OCI-M1 (cell line): ENCODE measurements around the gene GDAP2.

Experiments
- DNase-seq: peaks from one replicate; lab custom pipeline; 2025; lab: John Stamatoyannopoulos, UW

GDAP2 gene

DNA sequence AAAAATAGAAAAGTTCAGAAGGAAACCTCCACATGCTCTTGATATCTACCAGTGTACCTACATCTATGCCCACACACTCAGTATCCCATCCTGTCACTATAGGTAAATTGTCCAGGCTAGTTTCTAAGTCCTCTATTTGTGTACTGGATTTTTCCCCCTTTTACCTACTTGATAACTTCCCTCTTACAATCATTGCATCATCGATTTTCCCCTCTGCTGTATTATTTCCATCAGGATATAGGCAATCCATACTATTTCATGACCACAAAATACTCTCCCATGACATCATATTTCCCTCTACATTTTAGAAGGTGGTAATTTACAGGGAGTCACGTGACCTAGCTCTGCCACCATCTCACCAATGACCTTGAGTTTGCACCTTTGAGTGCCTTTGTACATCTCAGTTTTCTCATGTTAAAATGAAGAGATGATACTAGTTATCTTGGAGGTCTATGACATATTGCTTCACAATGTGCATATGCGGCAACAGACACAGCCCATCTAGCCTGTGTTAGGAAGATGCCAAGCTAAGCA, 88.2 kb downstream of the GDAP2 start:
- no peak for DNase-seq

- no peak for DNase-seq
Observed at GRCh38 chr1:117838911-117839310, 90.5 kb downstream of the GDAP2 start.

DNA sequence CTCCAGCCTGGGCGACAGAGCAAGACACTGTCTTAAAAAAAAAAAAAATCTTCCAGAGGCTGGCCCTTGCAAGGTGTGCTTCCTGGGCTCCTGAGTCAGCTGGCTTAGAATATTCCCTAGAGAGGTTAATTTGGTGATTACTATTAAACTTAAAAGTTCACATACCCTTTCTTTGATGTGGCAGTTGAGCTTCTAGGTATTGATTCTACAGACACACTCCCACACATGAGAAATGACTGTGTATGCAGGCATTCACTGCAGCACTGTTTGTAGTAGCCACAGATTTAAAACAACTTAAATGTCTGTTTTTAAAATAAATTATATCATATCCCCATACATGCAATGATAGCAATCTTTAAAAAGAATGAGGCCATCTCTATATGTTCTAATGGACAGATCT, 93.4 kb downstream of the GDAP2 start:
- DNase-seq: no peak

DNA sequence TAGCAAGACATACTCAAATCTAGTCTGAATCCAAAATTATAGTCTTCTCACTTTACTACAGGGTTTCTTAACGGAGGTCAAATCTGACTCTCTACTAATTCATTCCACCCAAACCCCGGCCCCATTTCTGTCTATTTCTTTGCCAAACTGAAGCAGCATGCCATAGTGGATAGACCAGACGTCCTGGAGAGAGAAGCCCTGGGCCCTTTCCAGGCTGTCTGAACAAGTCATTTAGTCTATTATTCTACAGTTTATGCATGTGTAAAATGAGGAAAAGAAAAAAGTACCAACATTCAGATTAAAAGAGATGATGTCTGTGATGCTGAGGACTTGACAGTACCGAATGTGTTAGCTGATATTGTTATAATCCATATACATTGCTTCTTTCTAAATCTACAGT, 95.0 kb downstream of the GDAP2 start:
- DNase-seq: no peak

GRCh38 chr1:117832453-117832852, 97.0 kb downstream of the GDAP2 start:
- DNase-seq: no peak

GRCh38 chr1:117830222-117830621, 99.2 kb downstream of the GDAP2 start:
- no peak for DNase-seq

- DNase-seq: no peak
Observed at GRCh38 chr1:117828201-117828600, 101.2 kb downstream of the GDAP2 start.

DNA sequence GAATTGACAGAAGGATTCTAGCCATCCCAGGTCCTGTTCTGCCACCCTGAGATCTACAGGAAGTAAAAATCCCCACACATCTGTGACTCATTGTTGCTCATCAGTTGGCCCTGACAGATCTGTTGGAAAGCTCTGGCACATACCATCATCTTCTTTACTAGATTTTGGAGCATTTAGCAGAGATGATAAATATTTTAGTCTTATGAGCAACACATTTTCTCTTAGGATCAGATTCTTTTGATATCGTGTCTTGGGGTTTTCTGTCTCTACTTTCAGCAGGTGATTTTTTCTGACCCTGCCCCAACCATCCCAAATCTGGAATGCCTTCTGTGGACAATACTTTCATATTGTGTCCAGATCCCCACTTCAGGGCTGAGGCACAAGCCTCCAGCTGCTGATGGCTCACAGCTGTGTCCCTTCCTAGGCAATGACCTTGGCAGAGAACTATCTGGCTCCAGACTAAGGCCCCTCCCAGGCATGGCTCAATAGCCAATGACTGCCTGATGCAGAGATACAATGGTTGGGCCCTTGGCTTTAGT, 102.8 kb downstream of the GDAP2 start:
- peak; percentile 17 for DNase-seq

DNA sequence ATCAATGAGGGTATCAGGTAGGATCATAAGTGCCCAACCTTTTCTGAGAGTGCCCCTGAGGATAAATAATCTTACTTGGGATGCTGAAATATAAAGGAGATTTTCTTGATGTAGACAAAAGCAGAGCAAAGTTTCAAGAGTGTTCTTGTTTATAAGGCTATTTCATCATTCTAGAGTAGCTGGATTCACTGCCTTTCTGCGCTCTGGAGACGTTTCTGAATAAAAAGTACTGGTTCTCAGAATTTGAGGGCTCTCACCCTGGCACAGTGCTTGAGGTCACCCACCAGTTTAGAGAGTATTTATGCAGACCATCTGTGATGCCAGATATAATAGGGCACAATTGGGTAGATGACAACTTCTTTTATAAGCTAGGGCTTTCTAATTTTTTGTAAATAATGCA, 103.3 kb downstream of the GDAP2 start:
- no peak for DNase-seq

GRCh38 chr1:117825414-117825813, 104.0 kb downstream of the GDAP2 start:
- DNase-seq: no peak

DNA sequence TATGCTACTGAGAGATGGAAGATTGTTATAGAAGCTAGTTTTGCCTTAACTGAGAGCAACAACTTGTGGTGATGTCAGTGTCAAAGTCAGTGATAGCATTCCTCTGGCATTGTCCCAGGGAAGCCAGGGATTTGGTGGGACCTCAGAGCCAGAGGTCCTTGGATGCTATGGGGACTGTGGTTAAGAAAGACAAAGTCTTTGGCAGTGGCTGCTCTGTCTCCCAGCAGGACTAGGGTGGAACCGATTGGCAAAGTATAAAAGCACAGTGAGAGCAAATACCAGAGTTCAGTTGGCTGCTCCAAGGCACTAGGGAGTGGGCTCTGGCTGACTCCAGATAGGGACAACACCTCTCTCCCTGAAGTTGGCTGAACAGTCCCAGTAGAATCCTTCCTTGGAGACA, 104.8 kb downstream of the GDAP2 start:
- no peak for DNase-seq

- DNase-seq: peak; percentile 64
Observed at GRCh38 chr1:117821774-117822482, 107.5 kb downstream of the GDAP2 start.

DNA sequence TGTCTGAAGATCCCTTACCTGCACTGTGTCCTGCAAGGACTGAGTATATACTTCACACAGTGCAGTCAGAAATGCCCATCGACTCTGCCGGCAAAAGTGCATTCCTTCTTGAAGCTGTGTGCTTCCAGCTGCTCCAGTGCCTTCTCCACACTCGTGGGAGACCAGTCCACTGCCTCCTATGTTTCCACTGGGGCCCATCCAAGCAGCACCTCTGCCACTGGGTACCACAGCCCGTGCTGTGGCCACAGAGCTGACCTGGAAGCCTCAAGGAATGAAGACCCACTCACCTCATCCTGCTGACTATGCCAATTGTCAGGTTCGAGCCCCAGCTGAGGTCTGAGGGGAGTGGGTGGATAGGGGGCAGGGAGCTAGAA, 108.1 kb downstream of the GDAP2 start:
- DNase-seq: no peak

GRCh38 chr1:117820694-117821381, 108.6 kb downstream of the GDAP2 start:
- no peak for DNase-seq

DNA sequence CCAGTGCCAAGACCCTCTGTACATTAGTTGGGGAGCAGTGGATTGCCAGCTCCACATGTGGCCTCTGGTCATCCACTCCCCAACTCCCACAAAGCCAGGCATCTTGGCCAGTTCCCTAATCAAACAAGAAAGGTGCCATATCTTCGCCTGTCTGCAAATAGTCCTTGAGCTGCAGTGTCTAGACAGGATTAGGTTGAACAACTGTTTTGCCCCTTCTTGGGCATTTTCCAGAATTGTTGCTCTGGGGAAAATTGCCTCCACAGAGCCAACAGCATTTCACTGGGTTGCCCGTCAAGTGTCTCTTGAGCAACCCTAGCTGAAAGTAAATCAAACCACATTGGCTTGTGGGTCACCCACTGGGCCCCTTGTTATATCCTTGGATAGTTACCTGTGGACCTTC, 109.3 kb downstream of the GDAP2 start:
- DNase-seq: no peak

DNA sequence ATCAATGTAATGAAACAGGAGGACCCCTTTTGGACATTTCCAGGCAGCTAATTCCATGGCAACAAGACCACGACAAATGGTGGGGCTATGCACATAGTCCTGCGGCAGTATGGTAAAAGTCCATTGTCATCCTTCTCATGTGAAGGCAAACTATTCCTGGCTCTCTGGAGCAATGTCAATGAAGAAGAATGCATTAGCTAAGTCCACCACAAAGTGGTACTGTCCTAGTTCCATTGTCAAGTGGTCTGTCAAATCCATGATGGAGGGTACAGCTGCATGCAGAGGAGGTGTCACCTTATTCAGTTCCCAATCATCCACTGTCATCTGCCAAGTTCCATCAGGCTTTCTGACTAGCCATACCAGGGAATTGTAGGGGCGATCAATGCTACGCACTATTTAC, 110.1 kb downstream of the GDAP2 start:
- no peak for DNase-seq

- no peak for DNase-seq
Observed at GRCh38 chr1:117818456-117818855, 111.0 kb downstream of the GDAP2 start.

DNA sequence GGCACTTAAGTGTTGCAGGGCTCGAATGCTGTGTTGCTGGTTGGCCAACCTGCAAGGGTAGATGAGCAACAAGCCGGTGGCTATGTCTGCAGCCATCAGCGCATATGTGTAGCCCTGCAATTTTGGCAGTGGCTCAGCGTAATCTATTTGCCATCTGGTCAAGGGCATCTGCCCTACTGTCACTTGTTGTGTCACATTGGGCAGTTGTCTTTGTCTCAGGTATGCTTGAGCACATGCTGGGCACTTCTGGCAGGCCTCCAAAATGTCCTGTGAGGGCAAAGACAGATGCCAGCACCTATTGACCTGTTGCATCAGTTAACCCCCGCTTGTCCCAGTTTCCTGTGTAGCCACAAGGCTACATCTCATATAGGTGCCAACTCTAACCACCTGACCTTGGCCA, 111.8 kb downstream of the GDAP2 start:
- no peak for DNase-seq

DNA sequence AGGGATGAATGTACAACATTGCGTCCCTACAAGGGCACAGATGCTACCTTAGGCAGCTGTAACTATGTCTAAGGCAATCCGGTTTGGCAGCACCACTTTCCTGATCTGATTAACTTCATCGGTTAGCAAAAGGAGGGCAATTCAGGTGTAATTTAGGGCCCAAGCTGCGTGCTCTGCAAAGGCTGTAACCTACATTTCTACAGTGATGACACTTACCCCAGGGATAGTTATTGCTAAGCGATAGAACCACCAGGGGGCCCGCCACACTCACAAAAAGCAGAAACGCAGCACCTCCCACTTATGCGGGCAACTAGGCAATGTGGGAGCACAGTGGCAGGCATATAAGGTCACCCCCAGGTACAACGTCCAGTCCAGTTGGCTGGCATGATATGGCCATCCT, 113.5 kb downstream of the GDAP2 start:
- DNase-seq: no peak

DNA sequence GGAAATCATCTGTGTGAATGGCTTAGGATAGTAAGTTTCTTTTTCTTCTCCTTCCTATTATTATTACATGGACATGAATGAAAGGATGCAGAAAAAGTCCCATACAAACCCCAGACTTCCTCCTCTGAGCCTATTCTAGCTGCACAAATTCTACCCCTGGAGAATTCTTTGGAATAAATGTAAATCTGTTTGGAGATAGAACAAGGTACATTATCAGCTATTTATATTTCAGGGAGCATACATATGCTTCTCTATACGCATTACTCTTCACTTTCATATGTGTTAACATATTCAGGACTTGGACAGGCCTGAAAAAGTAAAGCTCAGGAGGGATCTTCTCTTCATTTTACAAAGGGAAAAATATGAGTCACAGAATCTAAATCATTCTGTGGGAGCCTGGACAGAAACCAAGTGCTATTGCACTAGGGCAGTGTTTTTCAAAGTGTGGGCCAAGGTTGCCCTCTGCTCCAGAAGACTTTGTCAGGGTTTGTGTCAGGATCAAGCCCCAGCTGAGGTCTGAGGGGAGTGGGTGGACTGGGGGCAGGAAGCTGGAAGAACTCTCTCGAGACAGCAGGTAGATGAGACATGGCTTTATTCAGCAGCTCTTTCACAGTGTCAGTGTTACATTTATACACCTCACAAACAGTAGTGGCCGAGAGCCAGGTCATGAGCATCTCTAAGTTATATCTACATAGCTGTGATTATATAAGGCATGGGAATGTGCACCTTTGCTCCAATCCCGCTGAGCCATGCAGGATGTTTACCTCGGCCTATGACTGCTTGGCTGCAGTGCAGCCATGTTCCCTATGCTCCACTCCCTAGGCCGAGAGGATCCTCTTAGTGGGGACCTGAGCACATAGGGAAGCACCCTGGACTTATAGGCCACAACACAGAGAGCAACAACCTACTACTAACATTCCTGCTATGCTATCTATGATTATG, 114.3 kb downstream of the GDAP2 start:
- DNase-seq: no peak
